ENCODE measurements around the gene SLC43A2. TPM values are rescaled to one million over a fixed set of nuclear protein-coding genes. Genes with fewer than 3 reads are reported as not detected.

SLC43A2 gene
- total RNA-seq, 1 experiment from 2014 or later = 12.6 TPM

DNA sequence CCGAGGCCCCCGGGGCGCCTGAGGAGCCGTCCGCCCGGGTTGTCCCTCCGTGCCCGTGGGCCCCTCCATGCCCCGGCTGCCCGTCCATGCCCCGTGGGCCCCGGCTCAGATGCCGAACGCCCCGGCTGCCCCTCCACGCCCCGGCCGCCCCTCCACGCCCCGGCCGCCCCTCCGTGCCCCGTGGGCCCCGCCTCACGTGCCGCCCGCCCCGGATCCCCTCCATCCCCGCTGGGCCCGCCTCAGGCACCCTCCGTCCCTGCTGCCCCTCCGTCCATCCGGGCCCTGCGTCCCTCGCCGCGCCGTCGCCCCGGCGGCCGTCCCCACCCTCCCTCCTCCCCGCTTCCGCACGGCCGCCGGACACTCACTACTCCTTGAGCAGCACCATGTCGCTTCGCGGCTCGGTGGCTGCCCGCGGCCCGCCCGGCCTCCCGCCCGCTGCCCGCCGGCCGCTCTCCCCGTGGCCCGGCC, 66.4 kb downstream of the SLC43A2 start:
- Histone ChIP-seq H3K4me1 (ENCODE audit: control insufficient read depth in 1 of 2, insufficient read depth in 2 of 2, low read length in 2 of 2) (peaks cover 5 to 22% of the 10 kb centered on the region in 2 experiments; a peak in 3 of 4 replicates), H3K79me2 (ENCODE audit: insufficient read depth, low read length) (peaks cover 48% of the 10 kb centered on the region), H3K9me3 (ENCODE audit: control insufficient read depth in 1 of 2, insufficient read depth in 1 of 2, low read depth in 1 of 2, low read length in 2 of 2) (no peaks in the 10 kb centered on the region), H3K27me3 (ENCODE audit: insufficient read depth, low read length) (no peaks in the 10 kb centered on the region), H3K9ac (ENCODE audit: low read length) (peak overlapping the region; percentile 86), H3K27ac (ENCODE audit: low read depth, low read length) (peak overlapping the region; percentile 67; the same call in 1 of the 2 replicates), H4K20me1 (ENCODE audit: insufficient read depth) (peaks cover 6% of the 10 kb centered on the region; the same call in 1 of the 2 replicates), H3K36me3 (ENCODE audit: control insufficient read depth in 1 of 2, insufficient read depth in 2 of 2, low read length in 2 of 2) (peaks cover 0 to 2% of the 10 kb centered on the region in 2 experiments; a peak in 1 of 4 replicates), H3K4me2 (ENCODE audit: low read length) (peak overlapping the region; percentile 90), H3K9me2 (ENCODE audit: insufficient read depth) (no peaks in the 10 kb centered on the region), H3K4me3 (replicated peaks in 1 of 2; ENCODE audit: low read depth in 1 of 2, low read length in 2 of 2) (peak overlapping the region; percentile 71 to 82), H2AFZ (ENCODE audit: low read depth, low read length, poor library complexity, severe bottlenecking) (no peak overlapping the region)
- RAD21 ChIA-PET (ENCODE audit: low non-redundant PET in 1 of 2, low total read pairs in 2 of 2, uncharacterized antibody in 2 of 2, unreplicated experiment in 2 of 2) = no interaction called here
- CTCF ChIA-PET = interaction anchor here (2.7 kb wide), 1 partner anchor 12 kb away, joined by 16 read pairs; no protein-coding TSS in a partner anchor
- TF ChIP-seq, protein P1, sequence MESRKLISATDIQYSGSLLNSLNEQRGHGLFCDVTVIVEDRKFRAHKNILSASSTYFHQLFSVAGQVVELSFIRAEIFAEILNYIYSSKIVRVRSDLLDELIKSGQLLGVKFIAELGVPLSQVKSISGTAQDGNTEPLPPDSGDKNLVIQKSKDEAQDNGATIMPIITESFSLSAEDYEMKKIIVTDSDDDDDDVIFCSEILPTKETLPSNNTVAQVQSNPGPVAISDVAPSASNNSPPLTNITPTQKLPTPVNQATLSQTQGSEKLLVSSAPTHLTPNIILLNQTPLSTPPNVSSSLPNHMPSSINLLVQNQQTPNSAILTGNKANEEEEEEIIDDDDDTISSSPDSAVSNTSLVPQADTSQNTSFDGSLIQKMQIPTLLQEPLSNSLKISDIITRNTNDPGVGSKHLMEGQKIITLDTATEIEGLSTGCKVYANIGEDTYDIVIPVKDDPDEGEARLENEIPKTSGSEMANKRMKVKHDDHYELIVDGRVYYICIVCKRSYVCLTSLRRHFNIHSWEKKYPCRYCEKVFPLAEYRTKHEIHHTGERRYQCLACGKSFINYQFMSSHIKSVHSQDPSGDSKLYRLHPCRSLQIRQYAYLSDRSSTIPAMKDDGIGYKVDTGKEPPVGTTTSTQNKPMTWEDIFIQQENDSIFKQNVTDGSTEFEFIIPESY (IDR thresholded peaks at IDR 0.05; ENCODE audit: extremely low read depth, insufficient replicate concordance, low read length) = no peak
- TF ChIP-seq ZFX (IDR thresholded peaks at IDR 0.05) = peak; percentile 86; the same call in 1 of the 2 replicates
- DNase-seq (ENCODE audit: low read depth, low spot score) = no peak
- no TSS peak for BruUV-seq (replicated peaks)
- POLR2A ChIA-PET = interaction anchor here (0.6 to 0.7 kb wide), 2 partner anchors 10 to 154 kb away, joined by 3 to 4 read pairs; no protein-coding TSS in a partner anchor
- intact Hi-C loops (cut with micrococcal nuclease) = loop anchor here (2.0 kb wide), 1 partner anchor 155 kb away; no protein-coding TSS in a partner anchor
- ATAC-seq = peak; percentile 61

DNA sequence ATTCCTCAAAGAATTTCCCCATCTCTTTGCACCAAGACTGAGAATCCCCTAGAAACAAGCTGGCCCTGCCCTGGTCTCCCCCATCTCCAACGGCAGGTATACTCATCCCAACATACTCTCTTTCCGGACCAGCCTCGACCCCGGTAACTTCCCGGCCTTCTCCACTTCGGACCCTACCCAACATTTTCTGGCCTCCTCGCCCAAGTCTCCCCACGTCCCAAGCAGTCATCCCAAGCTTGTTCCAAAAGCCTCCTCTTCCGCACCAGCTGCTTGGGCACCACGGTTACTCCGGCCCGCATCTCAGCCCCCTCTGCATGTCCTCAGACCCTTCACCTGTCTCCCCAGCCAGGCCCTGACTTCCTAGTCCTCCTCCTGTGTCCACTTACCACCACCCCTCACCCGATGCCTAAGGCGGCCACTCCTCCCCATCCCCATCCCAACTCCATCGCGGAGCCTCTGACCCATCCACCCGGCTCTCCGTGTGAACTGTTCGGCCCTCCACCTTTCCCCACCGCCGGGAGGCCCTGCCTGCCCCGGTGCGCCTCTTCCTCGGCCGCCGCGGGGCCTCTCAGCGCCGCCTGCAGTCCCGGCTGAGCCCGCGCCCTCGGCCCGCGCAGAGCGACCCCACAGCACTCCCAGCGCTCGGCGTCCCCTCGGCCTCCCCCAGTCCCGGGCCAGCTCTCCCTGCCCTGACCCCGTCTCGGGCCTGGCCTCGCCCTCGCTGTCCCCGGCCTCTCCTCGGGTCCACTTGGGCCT, 67.0 kb downstream of the SLC43A2 start:
- Histone ChIP-seq H3K9ac (ENCODE audit: low read length) (peak overlapping the region; percentile 86), H3K27ac (ENCODE audit: low read depth, low read length) (peak overlapping the region; percentile 67; the same call in 1 of the 2 replicates), H3K79me2 (ENCODE audit: insufficient read depth, low read length) (peaks cover 54% of the 10 kb centered on the region), H3K9me3 (ENCODE audit: control insufficient read depth in 1 of 2, insufficient read depth in 1 of 2, low read depth in 1 of 2, low read length in 2 of 2) (no peaks in the 10 kb centered on the region), H3K27me3 (ENCODE audit: insufficient read depth, low read length) (no peaks in the 10 kb centered on the region), H3K4me1 (ENCODE audit: control insufficient read depth in 1 of 2, insufficient read depth in 2 of 2, low read length in 2 of 2) (peaks cover 5 to 22% of the 10 kb centered on the region in 2 experiments; a peak in 3 of 4 replicates), H3K4me3 (replicated peaks in 1 of 2; ENCODE audit: low read depth in 1 of 2, low read length in 2 of 2) (peak overlapping the region; percentile 71 to 82), H3K36me3 (ENCODE audit: control insufficient read depth in 1 of 2, insufficient read depth in 2 of 2, low read length in 2 of 2) (peaks cover 2 to 5% of the 10 kb centered on the region in 2 experiments; a peak in 1 of 4 replicates), H3K9me2 (ENCODE audit: insufficient read depth) (no peaks in the 10 kb centered on the region), H4K20me1 (ENCODE audit: insufficient read depth) (peaks cover 6% of the 10 kb centered on the region; the same call in 1 of the 2 replicates), H3K4me2 (ENCODE audit: low read length) (peak overlapping the region; percentile 90), H2AFZ (ENCODE audit: low read depth, low read length, poor library complexity, severe bottlenecking) (no peak overlapping the region)
- DNase-seq (ENCODE audit: low read depth, low spot score) (no peak), ATAC-seq (peak; percentile 37)
- ChIA-PET RAD21 (ENCODE audit: low non-redundant PET in 1 of 2, low total read pairs in 2 of 2, uncharacterized antibody in 2 of 2, unreplicated experiment in 2 of 2) (interaction anchor here in 1 of 2 experiments (0.6 kb wide), 1 partner anchor 1301 kb away, joined by 3 read pairs; no protein-coding TSS in a partner anchor), POLR2A (interaction anchor here (0.6 kb wide), 1 partner anchor 221 kb away, joined by 3 read pairs; no protein-coding TSS in a partner anchor), CTCF (no interaction called here)
- intact Hi-C loops (cut with micrococcal nuclease) = loop anchor here (2.0 kb wide), 1 partner anchor 155 kb away; no protein-coding TSS in a partner anchor
- no TSS peak for BruUV-seq (replicated peaks)
- no peak for TF ChIP-seq POLR2AphosphoS5 (IDR thresholded peaks at IDR 0.05; ENCODE audit: low read depth, low read length)
- TF ChIP-seq, protein P2, sequence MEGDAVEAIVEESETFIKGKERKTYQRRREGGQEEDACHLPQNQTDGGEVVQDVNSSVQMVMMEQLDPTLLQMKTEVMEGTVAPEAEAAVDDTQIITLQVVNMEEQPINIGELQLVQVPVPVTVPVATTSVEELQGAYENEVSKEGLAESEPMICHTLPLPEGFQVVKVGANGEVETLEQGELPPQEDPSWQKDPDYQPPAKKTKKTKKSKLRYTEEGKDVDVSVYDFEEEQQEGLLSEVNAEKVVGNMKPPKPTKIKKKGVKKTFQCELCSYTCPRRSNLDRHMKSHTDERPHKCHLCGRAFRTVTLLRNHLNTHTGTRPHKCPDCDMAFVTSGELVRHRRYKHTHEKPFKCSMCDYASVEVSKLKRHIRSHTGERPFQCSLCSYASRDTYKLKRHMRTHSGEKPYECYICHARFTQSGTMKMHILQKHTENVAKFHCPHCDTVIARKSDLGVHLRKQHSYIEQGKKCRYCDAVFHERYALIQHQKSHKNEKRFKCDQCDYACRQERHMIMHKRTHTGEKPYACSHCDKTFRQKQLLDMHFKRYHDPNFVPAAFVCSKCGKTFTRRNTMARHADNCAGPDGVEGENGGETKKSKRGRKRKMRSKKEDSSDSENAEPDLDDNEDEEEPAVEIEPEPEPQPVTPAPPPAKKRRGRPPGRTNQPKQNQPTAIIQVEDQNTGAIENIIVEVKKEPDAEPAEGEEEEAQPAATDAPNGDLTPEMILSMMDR (IDR thresholded peaks at IDR 0.05 in 2 of 3, conservative IDR thresholded peaks at IDR 0.05 in 1 of 3; ENCODE audit: borderline replicate concordance in 1 of 3, insufficient read depth in 1 of 3, low read depth in 2 of 3, low read length in 2 of 3) = 0 out of 6 replicates have a peak, but pooled peaks of 1 of the 3 experiments have one; percentile 7
